SU-DHL-6 (cell line): ENCODE measurements around the gene SLC16A3.

ENCODE experiments used
- H2AFZ ChIP-seq: fragments of 200-600 bp; sonication (generic); 2 replicates; pipeline ENCODE4 v1.6.1; 2014; ENCODE audit warnings: low read depth, mild to moderate bottlenecking, moderate library complexity, mixed read lengths, antibody characterized with exemption, low read length; ENCODE audit not compliant: severe bottlenecking
- H3F3A ChIP-seq: fragments of 200-600 bp; shearing (Covaris generic); 2 replicates; pipeline ENCODE4 v1.6.0; 2016; ENCODE audit warnings: antibody characterized with exemption, mild to moderate bottlenecking; ENCODE audit not compliant: insufficient read depth
- H3K27ac ChIP-seq: fragments of 200-600 bp; sonication (generic); 2 replicates; pipeline ENCODE4 v1.5.1; 2016; ENCODE audit warnings: low read depth, mild to moderate bottlenecking, low read length, moderate library complexity, mixed read lengths
- H3K27me3 ChIP-seq: fragments of 200-600 bp; sonication (generic), shearing (Covaris generic); 2 replicates; pipeline ENCODE4 v1.6.0; 2014; ENCODE audit warnings: mild to moderate bottlenecking, low read length
- H3K36me3 ChIP-seq: fragments of 200-600 bp; sonication (generic); 2 replicates; pipeline ENCODE4 v1.6.1; 2014; ENCODE audit warnings: mild to moderate bottlenecking, low read length, mixed read lengths
- H3K4me2 ChIP-seq: fragments of 300-600, 200-600 bp; shearing (Covaris generic), sonication (generic); 2 replicates; pipeline ENCODE4 v1.6.0; 2014; ENCODE audit warnings: low read length, low read depth, mild to moderate bottlenecking; ENCODE audit not compliant: poor library complexity, severe bottlenecking
- H3K4me3 ChIP-seq: fragments of 200-600 bp; sonication (generic); 2 replicates; pipeline ENCODE4 v1.5.1; 2014; ENCODE audit warnings: antibody characterized with exemption, low read length, mild to moderate bottlenecking, mixed read lengths; ENCODE audit not compliant: insufficient read depth, poor library complexity, severe bottlenecking
- H3K79me2 ChIP-seq: fragments of 200-600 bp; sonication (generic); 2 replicates; pipeline ENCODE4 v1.6.1; 2014; ENCODE audit warnings: mild to moderate bottlenecking, low read length, moderate library complexity; ENCODE audit not compliant: insufficient read depth
- H3K9ac ChIP-seq: fragments of 200-600 bp; sonication (generic); 2 replicates; pipeline ENCODE4 v1.7.0; 2014; ENCODE audit warnings: mild to moderate bottlenecking, low read length
- H3K9me2 ChIP-seq: fragments of 200-600 bp; sonication (generic); replicated peaks from 2 replicates; pipeline ENCODE4 v1.6.1; 2014; ENCODE audit warnings: low read length; ENCODE audit not compliant: insufficient read depth
- H3K9me3 ChIP-seq: fragments of 200-600 bp; sonication (generic); 2 replicates; pipeline ENCODE4 v1.6.1; 2014; ENCODE audit warnings: low read length, mixed read lengths; ENCODE audit not compliant: insufficient read depth
- H4K20me1 ChIP-seq: fragments of 200-600 bp; sonication (generic); 2 replicates; pipeline ENCODE4 v1.6.1; 2014; ENCODE audit warnings: low read depth, mild to moderate bottlenecking, antibody characterized with exemption, low read length, moderate library complexity, mixed read lengths
- CTCF ChIP-seq: fragments of 200-600 bp; sonication (generic); IDR thresholded peaks from one replicate; pipeline ENCODE4 v1.5.1; 2017; ENCODE audit warnings: antibody characterized with exemption, mild to moderate bottlenecking, low read length, moderate library complexity; ENCODE audit not compliant: insufficient read depth, poor library complexity, severe bottlenecking
- EZH2phosphoT487 ChIP-seq: fragments of 200-600 bp; sonication (generic), shearing (Covaris generic); conservative IDR thresholded peaks from 2 replicates; pipeline ENCODE4 v1.6.1; 2018; ENCODE audit warnings: mild to moderate bottlenecking, antibody characterized with exemption, low read length, moderate library complexity, mixed read lengths

Gene SLC16A3

GRCh38 chr17:82277851-82278250 lies 49.0 kb downstream of the SLC16A3 start:
- Histone ChIP-seq H2AFZ (no peak overlapping the region), H4K20me1 (no peaks in the 10 kb centered on the region), H3K79me2 (peaks cover 3% of the 10 kb centered on the region), H3K4me3 (no peak overlapping the region), H3K27me3 (no peaks in the 10 kb centered on the region), H3K36me3 (no peaks in the 10 kb centered on the region), H3K27ac (no peak overlapping the region), H3K9ac (no peak overlapping the region), H3K9me2 (no peaks in the 10 kb centered on the region), H3F3A (peaks cover 3% of the 10 kb centered on the region; the same call in 1 of the 2 replicates), H3K9me3 (no peaks in the 10 kb centered on the region), H3K4me2 (no peak overlapping the region)
- no peak for TF ChIP-seq CTCF

- no peak overlapping the region for H3K4me3 ChIP-seq
- H3K27me3 ChIP-seq, result no peaks in the 10 kb centered on the region
- no peaks in the 10 kb centered on the region for H3K9me3 ChIP-seq
- no peak for TF ChIP-seq CTCF
- TF ChIP-seq EZH2phosphoT487, result no peak
- no peaks in the 10 kb centered on the region for H3K79me2 ChIP-seq
- H3K4me2 ChIP-seq, result no peak overlapping the region
- peaks cover 2% of the 10 kb centered on the region; the same call in 1 of the 2 replicates for H3F3A ChIP-seq
- no peaks in the 10 kb centered on the region for H3K36me3 ChIP-seq
- no peak overlapping the region for H3K9ac ChIP-seq
- H3K9me2 ChIP-seq, result no peaks in the 10 kb centered on the region
- no peaks in the 10 kb centered on the region for H4K20me1 ChIP-seq
- no peak overlapping the region for H2AFZ ChIP-seq
- H3K27ac ChIP-seq, result no peak overlapping the region
These were observed 49.5 kb downstream of the SLC16A3 start for GRCh38 chr17:82278308-82278707.

- Histone ChIP-seq H3K79me2 (no peaks in the 10 kb centered on the region), H3K36me3 (no peaks in the 10 kb centered on the region), H3K4me3 (no peak overlapping the region), H3F3A (no peaks in the 10 kb centered on the region), H4K20me1 (no peaks in the 10 kb centered on the region), H3K4me2 (no peak overlapping the region), H3K27ac (no peak overlapping the region), H3K27me3 (no peaks in the 10 kb centered on the region), H2AFZ (no peak overlapping the region), H3K9me2 (no peaks in the 10 kb centered on the region), H3K9ac (no peak overlapping the region), H3K9me3 (no peaks in the 10 kb centered on the region)
- TF ChIP-seq CTCF (no peak), EZH2phosphoT487 (no peak)
These were observed 50.0 kb downstream of the SLC16A3 start for GRCh38 chr17:82278786-82279391.

GRCh38 chr17:82280537-82280936 lies 51.7 kb downstream of the SLC16A3 start:
- H3K9ac ChIP-seq, result no peak overlapping the region
- no peaks in the 10 kb centered on the region for H3K27me3 ChIP-seq
- H3K9me3 ChIP-seq, result no peaks in the 10 kb centered on the region
- H3K4me2 ChIP-seq, result no peak overlapping the region
- no peaks in the 10 kb centered on the region for H3K36me3 ChIP-seq
- H3K9me2 ChIP-seq, result no peaks in the 10 kb centered on the region
- no peaks in the 10 kb centered on the region for H3F3A ChIP-seq
- no peaks in the 10 kb centered on the region for H4K20me1 ChIP-seq
- no peak overlapping the region for H2AFZ ChIP-seq
- H3K79me2 ChIP-seq, result no peaks in the 10 kb centered on the region
- no peak overlapping the region for H3K4me3 ChIP-seq
- TF ChIP-seq CTCF (no peak), EZH2phosphoT487 (no peak)
- H3K27ac ChIP-seq, result no peak overlapping the region
